ENCODE measurements around the gene MCHR1.

DNA sequence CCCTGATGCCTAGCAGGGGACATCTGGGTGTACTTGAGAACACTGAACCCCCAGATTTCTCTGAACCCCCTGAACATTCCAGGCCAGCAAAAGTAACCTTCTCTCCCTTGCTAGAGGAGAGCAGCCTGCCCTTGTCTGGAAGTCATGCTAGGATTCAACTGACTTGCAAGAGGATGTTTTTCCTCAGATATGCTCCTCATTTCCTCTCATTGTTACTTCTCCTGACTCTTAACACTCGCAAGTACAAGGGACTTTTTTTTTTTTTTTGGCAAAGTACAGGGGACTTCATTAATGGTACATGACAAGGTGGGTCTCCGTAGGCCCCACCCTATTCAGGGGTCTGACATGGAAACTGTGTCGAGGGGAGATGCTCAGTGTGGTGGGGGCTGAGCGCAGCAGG lies 6.3 kb upstream of the MCHR1 start:
- no peak for TF ChIP-seq EZH2 (IDR thresholded peaks at IDR 0.05)
- no peak for TF ChIP-seq POLR2AphosphoS5 (IDR thresholded peaks at IDR 0.05; ENCODE audit: borderline replicate concordance, low read depth, low read length)
- no peak for TF ChIP-seq FOXP2 (optimal IDR thresholded peaks at IDR 0.05; ENCODE audit: control extremely low read depth, extremely low read length, insufficient read depth)

Measured in SK-N-MC (cell line).